HepG2 (cell line): ENCODE data around the gene NEGR1.

Experiments
- HMG20A ChIP-seq: IDR thresholded peaks from 2 replicates; pipeline ENCODE4 v1.6.1; 2016; ENCODE audit warnings: borderline replicate concordance
- PHF21A ChIP-seq: sonication (generic); formaldehyde crosslinking; IDR thresholded peaks from 2 replicates; pipeline ENCODE4 v1.5.0; 2020; ENCODE audit warnings: mild to moderate bottlenecking, missing genetic modification reagents
- RFX5 ChIP-seq: IDR thresholded peaks from 2 replicates; pipeline ENCODE4 v1.6.1; 2011; ENCODE audit warnings: low read depth, low read length, improper control_type of control experiment
- TAF1 ChIP-seq: sonication (generic); formaldehyde crosslinking; IDR thresholded peaks from 2 replicates; pipeline ENCODE4 v1.4.0; 2020; ENCODE audit warnings: missing genetic modification reagents
- TGIF2 ChIP-seq: IDR thresholded peaks from 2 replicates; pipeline ENCODE4 v1.6.1; 2016; ENCODE audit warnings: control low read depth, missing compliant biosample characterization
- ZNF335 ChIP-seq: sonication (generic); formaldehyde crosslinking; IDR thresholded peaks from 2 replicates; pipeline ENCODE4 v1.4.0; 2020; ENCODE audit warnings: missing genetic modification reagents
- ZNF766 ChIP-seq: sonication (generic); formaldehyde crosslinking; IDR thresholded peaks from 2 replicates; pipeline ENCODE4 v1.5.0; 2020; ENCODE audit warnings: missing genetic modification reagents, borderline replicate concordance
- ZNF841 ChIP-seq: sonication (generic); formaldehyde crosslinking; IDR thresholded peaks from 2 replicates; pipeline ENCODE4 v1.8.1; 2023; ENCODE audit warnings: missing genetic modification reagents, borderline replicate concordance
- TF ChIP-seq, protein P1 (sequence below): sonication (generic); formaldehyde crosslinking; IDR thresholded peaks from 2 replicates; pipeline ENCODE4 v1.5.0; 2020; ENCODE audit warnings: mild to moderate bottlenecking, missing genetic modification reagents, moderate library complexity

- TF ChIP-seq TAF1: no peak
- TF ChIP-seq RFX5: no peak
- TF ChIP-seq PHF21A (CRISPR knock-in tag): no peak
- TF ChIP-seq, protein P1, sequence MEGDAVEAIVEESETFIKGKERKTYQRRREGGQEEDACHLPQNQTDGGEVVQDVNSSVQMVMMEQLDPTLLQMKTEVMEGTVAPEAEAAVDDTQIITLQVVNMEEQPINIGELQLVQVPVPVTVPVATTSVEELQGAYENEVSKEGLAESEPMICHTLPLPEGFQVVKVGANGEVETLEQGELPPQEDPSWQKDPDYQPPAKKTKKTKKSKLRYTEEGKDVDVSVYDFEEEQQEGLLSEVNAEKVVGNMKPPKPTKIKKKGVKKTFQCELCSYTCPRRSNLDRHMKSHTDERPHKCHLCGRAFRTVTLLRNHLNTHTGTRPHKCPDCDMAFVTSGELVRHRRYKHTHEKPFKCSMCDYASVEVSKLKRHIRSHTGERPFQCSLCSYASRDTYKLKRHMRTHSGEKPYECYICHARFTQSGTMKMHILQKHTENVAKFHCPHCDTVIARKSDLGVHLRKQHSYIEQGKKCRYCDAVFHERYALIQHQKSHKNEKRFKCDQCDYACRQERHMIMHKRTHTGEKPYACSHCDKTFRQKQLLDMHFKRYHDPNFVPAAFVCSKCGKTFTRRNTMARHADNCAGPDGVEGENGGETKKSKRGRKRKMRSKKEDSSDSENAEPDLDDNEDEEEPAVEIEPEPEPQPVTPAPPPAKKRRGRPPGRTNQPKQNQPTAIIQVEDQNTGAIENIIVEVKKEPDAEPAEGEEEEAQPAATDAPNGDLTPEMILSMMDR (CRISPR knock-in tag): no peak
- TF ChIP-seq TGIF2 (CRISPR knock-in tag): no peak
- no peak for TF ChIP-seq ZNF841 (CRISPR knock-in tag)
- no peak for TF ChIP-seq HMG20A (CRISPR knock-in tag)
- TF ChIP-seq ZNF766 (CRISPR knock-in tag): no peak
- no peak for TF ChIP-seq ZNF335
Measured at GRCh38 chr1:71743862-71744261, 538.5 kb downstream of the NEGR1 start.
